HK-2 (cell line): Measurements from ENCODE around the gene PGD.
A peak's percentile ranks its signal among the peaks of the same experiment; 100 is the strongest.

Experiments
- DNase-seq: peaks from one replicate; pipeline ENCODE4 v3.0.0-alpha.2; 2018; ENCODE audit not compliant: unreplicated experiment

Gene PGD

DNA sequence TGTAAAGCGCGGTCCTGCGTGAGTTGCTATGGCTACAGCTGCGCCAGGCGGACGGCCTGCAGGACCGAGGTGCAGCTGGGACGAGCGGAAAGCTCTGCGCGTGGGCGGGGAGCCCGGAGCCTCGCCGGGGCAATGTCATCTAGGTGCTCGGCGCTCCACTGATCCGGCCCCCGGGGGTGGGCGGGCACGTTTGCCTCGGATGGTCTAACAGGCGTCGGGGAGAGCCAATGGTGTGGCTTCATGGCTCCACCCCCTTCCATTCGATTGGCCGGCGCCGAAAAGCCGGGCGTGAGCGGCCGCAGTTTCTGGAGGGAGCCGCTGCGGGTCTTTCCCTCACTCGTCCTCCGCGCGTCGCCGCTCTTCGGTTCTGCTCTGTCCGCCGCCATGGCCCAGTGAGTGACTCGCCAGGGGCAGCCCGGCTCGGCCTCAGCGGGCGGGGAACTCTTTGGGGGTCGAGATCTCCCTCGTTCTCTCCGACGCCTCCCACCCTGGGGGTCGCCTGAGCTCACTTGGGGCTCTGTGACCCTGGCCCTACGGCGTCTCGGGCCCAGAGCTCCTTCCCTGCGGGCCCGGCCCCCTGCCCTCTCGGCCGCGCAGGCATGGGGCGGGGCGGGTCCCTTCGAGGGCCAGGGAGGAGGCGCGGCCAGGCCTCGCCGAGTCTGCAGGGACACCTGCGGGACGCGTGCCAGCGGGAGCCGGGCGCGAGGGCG is at the start of gene PGD:
TSS of gene PGD (plus strand) at position 331 of the 710 bp plus-strand sequence. CDS start at position 385, 54 bp downstream.
- DNase-seq = peak; percentile 99

DNA sequence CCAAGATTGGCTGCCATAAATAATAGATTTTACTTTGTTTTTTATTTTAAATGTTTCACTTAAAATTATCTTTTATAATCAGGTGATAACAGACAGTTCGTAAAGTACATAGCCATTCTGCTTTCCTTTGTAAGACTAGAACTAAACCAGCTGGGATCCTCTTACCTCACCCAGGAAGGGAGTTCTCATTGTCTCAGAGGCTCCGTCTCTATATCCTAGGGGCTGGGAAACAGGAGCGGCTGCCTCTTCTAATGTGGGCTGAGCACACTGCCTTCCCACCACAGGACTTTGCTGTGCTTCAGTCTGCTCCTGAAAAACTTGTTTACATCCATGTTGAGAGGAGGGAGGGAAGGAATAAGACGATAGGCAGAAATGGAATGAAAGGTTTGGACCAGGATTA is 45.6 kb upstream of the PGD start:
- DNase-seq = no peak

- no peak for DNase-seq
Observed at GRCh38 chr1:10353693-10354092, 45.2 kb upstream of the PGD start.

DNA sequence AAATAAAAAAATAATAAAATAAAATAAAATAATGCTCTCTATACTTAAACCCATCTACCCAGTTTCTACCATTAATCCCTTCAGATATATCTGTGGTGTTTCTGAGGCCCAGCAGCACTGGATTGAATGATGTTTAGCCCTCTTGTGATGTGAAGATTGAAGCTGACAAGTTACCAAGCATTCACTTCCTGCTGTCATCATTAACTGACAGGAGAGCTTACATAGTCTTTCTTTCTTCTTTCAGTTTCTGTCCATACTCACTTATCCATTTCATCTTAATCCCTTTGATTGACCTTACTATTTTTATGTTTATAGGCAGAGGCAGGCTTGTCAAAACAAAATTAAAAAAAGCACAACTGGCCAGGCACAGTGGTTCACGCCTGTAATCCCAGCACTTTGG is 38.8 kb upstream of the PGD start:
- DNase-seq = no peak

DNA sequence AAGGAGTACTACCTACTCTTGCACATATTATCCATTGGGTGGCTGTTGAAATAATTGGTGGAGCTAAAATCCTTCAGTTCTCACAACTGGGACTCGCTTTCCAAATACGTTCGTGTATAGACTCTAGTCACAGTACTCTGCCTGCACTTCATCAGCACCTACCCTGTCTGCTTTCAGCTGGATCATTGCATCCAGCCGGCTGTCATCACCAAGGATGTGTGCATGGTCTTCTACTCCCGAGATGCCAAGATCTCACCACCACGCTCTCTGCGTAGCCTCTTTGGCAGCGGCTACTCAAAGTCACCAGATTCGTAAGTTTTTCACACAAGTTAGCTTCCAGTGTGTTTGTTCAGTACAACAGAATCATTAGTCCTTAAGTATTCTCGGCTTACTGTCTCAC is 37.3 kb upstream of the PGD start:
- DNase-seq = no peak

- DNase-seq = no peak
Observed at GRCh38 chr1:10368194-10368593, 30.7 kb upstream of the PGD start.

- DNase-seq = no peak
Observed at GRCh38 chr1:10374442-10374860, 24.4 kb upstream of the PGD start.

DNA sequence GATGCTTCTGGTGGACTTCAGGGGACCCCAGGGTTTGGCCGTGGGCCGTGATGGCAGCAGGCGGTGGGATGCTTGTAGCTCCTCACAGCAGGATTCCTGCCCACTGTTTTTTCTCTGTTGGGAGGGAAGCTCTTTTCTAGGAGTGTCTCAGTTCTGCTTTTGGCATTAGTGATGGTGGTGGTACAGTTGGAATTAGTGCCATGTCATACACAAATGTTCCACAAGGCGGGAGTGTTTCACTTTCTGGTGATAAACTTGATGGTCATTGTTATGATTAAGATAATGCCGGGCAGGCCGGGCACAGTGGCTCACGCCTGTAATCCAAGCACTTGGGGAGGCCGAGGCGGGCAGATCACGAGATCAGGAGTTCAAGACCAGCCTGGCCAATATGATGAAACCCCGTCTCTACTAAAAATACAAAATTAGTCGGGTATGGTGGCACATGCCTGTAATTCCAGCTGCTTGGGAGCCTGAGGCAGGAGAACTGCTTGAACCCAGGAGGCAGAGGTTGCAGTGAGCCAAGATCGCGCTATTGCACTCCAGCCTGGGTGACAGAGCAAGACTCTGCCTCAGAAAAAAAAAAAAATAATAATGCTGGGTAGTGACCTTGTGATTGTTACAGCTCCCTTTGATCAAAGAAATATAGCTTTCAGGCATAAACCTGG is 21.4 kb upstream of the PGD start:
- peak; percentile 35 for DNase-seq

DNA sequence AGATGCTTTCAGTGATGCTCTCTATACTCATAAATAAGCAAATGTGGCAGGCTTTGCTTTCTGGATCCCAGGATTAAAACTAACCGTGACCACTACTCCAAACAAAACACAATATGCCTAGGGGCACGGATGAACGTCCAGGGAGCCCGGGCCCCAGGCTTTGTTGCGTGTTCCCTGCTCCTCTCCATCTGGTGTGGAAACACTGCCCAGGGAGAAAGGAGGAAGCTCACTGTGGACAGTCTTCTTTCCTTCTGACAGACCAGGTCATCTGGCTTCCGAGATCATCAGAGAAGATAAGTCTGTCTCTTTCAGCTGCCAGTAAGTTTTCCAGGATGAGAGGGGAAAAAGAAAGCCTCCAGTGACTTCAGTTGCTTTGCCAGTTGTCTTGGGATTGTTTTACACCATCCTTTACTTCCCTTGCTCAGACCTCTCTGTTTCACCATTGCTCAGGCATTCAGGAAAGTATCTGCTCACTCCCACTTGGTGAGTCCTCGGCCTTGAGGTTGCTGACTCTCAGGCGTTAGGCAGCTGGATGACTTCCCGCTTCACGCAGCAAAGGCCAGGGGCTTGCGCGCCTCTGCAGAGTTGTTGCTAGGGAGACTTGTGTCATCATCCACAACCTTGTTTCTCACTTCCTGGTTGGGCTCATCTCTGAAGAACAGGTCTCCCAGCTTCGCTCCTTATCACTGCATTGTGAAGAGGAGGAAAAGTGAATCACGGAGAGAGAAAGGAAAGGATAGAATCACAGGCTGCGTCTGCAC is 20.6 kb upstream of the PGD start:
- peak; percentile 20 for DNase-seq

- DNase-seq = no peak
Observed at GRCh38 chr1:10379101-10379620, 19.7 kb upstream of the PGD start.

- no peak for DNase-seq
Observed at GRCh38 chr1:10379676-10380075, 19.2 kb upstream of the PGD start.

DNA sequence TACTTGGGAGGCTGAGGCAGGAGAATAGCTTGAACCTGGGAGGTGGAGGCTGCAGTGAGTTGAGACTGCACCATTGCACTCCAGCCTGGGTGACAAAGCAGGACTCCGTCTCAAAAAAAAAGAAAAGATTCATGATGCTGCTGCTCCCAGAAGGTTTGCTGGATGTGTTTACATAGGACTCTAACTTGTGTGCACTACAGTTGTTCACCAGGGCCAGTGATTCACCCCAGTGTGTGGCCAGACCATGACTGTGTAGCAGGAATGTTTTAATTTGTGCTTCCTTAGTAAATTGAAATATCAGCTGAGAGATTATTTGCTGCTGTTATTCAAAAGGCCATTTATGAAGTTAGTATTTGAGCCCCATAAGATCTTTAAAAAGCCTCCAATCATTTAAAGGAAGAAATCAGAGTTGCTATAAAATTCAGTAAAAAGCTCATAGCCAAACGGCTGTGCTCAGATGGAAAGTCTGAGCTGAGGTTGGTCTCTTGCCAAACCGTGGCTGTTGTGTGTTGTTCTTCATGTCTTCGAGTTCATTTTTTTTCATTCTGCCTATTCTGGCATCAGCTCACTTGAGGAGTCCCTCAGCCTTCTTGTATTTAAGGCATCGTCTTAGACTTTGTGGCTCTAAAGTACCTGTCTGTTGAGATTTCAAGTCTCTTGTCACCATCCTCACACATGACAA is 18.1 kb upstream of the PGD start:
- DNase-seq = no peak

- DNase-seq = no peak
Observed at GRCh38 chr1:10383630-10384029, 15.2 kb upstream of the PGD start.

GRCh38 chr1:10384219-10384618 is 14.6 kb upstream of the PGD start:
- DNase-seq = no peak

DNA sequence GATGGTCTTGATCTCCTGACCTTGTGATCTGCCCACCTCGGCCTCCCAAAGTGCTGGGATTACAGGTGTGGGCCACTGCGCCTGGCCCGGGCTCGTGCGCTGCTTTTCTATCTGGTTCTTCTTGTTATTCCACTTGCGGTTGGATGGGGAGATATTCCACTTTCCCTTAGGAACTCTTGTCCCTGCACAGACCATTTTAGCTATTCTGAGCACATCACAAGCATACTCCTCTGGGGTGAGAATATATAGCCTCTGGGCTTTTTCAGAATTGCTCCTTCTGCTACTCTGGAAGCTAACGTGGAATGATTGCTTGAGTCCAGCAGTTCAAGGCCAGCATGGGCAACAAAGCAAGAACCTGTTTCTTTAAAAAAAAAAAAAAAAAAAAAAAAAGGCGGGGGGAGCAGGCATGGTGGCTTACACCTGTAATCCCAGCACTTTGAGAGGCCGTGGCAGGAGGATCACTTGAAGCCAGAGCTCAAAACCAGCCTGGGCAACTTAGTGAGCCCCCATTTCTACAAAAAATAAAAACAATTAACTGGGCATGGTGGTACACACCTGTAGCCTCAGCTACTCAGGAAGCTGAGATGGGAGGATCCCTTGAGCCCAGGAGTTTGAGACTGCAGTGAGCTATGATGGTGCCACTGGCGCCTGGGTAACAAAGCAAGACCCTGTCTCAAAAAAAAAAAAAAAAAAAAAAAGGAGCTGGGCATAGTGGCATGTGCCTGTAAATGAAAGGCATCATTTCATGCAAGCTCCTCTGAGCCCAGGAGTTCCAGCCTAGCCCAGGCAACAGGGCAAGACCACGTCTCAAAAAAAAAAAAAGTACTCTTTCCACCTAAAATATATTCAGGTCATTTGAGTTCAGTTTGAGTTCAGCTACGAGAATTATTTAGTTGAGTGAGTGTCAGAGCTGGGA is 11.8 kb upstream of the PGD start:
- DNase-seq = no peak

GRCh38 chr1:10387677-10388386 is 11.0 kb upstream of the PGD start:
- no peak for DNase-seq

- no peak for DNase-seq
Observed at GRCh38 chr1:10388387-10388715, 10.5 kb upstream of the PGD start.

DNA sequence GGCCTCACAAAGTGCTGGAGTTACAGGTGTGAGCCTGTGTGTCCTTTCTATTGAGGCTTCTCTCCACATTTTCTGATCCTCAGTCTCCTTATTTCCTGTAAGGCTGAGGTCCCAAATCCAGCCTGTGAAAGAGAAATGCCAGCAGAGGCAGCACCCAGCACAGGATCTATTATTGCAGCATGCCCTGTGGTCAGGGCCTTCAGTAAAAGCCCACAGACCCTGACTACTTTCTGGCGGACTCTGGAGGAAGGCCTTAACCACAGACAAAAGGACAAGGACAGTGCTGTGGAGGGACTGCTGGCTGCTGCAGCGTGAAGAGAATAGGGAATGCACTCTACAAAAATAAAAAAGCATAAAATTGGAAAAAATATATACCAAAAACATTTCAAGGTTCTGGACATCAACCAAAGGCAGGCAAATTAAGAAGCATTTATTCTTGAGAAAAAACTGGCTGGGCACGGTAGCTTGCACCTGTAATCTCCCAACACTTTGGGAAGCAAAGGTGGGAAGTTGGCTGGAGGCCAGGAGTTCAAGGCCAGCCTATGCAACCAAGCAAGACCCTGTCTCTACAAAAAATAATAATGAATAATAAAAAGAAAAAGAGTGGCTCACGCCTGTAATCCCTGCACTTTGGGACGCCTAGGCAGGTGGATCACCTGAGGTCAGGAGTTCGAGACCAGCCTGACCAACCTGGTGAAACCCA is 9.4 kb upstream of the PGD start:
- no peak for DNase-seq

GRCh38 chr1:10396870-10397269 is 2.0 kb upstream of the PGD start:
- DNase-seq = no peak

GRCh38 chr1:10398278-10398733 is 558 bp upstream of the PGD start:
- DNase-seq = no peak
